NCI-H2227 (cell line): ENCODE measurements around the gene SAGE1.
"Not testable (repeated sequence)": the region's sequence is repeated elsewhere in the genome, so short reads cannot be mapped to it uniquely, and the experiment has no call there.

Experiments used
- DNase-seq: peaks from one replicate; lab custom pipeline; 2025; ENCODE audit not compliant: unreplicated experiment; lab: John Stamatoyannopoulos, UW

Gene SAGE1, protein sequence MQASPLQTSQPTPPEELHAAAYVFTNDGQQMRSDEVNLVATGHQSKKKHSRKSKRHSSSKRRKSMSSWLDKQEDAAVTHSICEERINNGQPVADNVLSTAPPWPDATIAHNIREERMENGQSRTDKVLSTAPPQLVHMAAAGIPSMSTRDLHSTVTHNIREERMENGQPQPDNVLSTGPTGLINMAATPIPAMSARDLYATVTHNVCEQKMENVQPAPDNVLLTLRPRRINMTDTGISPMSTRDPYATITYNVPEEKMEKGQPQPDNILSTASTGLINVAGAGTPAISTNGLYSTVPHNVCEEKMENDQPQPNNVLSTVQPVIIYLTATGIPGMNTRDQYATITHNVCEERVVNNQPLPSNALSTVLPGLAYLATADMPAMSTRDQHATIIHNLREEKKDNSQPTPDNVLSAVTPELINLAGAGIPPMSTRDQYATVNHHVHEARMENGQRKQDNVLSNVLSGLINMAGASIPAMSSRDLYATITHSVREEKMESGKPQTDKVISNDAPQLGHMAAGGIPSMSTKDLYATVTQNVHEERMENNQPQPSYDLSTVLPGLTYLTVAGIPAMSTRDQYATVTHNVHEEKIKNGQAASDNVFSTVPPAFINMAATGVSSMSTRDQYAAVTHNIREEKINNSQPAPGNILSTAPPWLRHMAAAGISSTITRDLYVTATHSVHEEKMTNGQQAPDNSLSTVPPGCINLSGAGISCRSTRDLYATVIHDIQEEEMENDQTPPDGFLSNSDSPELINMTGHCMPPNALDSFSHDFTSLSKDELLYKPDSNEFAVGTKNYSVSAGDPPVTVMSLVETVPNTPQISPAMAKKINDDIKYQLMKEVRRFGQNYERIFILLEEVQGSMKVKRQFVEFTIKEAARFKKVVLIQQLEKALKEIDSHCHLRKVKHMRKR

GRCh38 chrX:135893294-135893817 lies at the start of gene SAGE1, which contains the start of gene CT45A10:
TSS of gene SAGE1 (plus strand) at chrX:135893716. CDS start at chrX:135896243, 2,527 bp downstream.
TSS of gene CT45A10 (minus strand) at chrX:135893444. CDS start at chrX:135885344, 8,100 bp downstream.
- DNase-seq: no peak

GRCh38 chrX:135854438-135854837 lies 39.1 kb upstream of the SAGE1 start, which contains the start of gene CT45A8:
TSS of gene CT45A8 (minus strand) at chrX:135854538. CDS start at chrX:135850783, 3,755 bp downstream.
- not testable (repeated sequence) for DNase-seq

DNA sequence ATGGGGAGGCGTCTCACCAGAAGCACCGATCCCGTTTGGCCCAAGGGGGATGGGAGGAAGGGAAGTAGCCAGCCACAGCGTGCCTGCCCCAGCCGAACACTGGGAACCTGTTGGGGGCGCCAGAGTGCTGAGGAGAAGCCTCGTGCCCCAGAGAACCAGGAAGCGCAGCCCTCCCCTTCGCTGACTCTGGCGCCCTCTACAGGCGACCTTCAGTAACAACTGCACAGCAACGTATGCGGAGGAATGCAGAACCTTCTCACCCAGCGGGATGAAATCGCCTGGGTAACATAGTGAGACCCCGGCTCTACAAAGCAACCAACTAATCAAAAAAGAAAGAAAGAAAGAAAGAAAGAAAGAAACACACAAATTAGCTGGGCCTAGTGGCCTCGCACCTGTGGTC lies 21.8 kb upstream of the SAGE1 start, which contains the start of gene CT45A9:
TSS of gene CT45A9 (minus strand) at position 101 of the 400 bp plus-strand sequence. CDS start 3,751 bp downstream, outside the sequence.
- not testable (repeated sequence) for DNase-seq

- DNase-seq: not testable (repeated sequence)
Measured at GRCh38 chrX:135882741-135883140, 10.8 kb upstream of the SAGE1 start.

GRCh38 chrX:135888230-135888629 lies 5.3 kb upstream of the SAGE1 start:
- DNase-seq: not testable (repeated sequence)

DNA sequence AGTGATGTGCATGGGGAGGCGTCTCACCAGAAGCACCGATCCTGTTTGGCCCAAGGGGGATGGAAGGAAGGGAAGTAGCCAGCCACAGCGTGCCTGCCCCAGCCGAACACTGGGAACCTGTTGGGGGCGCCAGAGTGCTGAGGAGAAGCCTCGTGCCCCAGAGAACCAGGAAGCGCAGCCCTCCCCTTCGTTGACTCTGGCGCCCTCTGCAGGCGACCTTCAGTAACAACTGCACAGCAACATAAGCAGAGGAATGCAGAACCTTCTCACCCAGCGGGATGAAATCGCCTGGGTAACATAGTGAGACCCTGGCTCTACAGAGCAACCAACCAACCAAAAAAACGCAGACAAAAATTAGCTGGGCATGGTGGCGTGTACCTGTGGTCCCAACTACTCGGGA lies 4.5 kb upstream of the SAGE1 start:
- peak; percentile 11 for DNase-seq

- DNase-seq: no peak
Measured at GRCh38 chrX:135890087-135890585, 3.4 kb upstream of the SAGE1 start.

- DNase-seq: no peak
Measured at GRCh38 chrX:135892781-135893180, 735 bp upstream of the SAGE1 start.

- DNase-seq: no peak
Measured at GRCh38 chrX:135910251-135910650, 16.7 kb downstream of the SAGE1 start.

DNA sequence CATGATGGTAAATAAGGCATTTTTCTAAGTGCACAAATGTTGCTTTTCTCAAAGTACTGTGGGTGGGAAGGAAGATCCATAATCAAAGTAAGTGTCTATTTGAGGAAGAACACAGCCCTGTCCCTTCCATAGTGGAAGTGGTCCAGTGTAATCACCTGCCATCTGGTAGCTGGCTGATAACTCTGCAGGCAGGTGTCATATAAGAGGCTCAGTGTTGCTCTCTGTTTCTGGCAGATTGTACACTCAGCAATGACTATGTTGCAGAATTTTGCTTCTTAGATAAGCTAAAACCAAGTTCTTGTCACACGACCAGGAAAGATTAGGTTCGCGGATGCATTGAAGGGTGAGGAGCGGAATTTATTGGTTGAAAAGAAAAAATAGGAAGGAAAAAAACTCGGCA lies 20.9 kb downstream of the SAGE1 start:
- no peak for DNase-seq

GRCh38 chrX:135920516-135920915 lies 27.0 kb downstream of the SAGE1 start:
- DNase-seq: not testable (repeated sequence)

DNA sequence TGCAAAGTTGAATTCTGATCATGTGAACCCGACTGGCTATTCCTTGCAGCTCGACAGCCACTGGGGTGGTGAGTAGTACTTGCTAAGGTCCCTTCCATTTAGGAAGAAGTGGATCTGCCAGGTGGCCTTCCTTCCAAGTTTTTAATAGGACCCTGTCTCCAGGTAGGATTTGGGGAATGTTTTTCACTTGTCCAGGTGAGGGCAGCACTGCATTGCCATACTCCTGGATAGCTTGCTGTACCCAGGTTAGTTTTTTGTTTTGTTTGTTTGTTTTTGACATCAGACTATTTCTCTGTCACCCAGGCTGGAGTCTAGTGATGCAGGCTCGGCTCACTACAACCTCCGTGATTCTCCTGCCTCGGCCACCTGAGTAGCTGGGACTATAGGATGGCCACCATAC lies 29.8 kb downstream of the SAGE1 start:
- DNase-seq: no peak

- DNase-seq: no peak
Measured at GRCh38 chrX:135927897-135928296, 34.4 kb downstream of the SAGE1 start.

GRCh38 chrX:135931644-135932487 lies 38.4 kb downstream of the SAGE1 start:
- peak; percentile 53 for DNase-seq

DNA sequence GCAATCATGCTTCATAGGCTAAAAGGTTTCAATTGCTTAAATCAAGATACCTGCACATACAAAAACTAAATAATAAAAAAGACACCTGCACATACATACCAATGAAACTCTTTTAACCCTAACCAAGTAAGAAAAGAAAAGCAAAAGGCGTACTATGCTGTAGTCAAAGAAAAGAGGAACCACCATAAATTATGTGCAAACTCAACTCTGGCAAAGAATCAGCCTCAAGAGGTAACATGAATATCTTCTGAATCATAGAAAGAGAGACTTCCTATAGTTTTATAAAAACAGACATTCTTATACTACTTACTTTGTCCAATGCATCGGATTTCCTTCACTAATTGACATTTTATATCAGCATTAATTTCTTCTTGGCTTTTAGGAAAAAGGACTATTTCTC lies 51.0 kb downstream of the SAGE1 start:
- DNase-seq: no peak

- no peak for DNase-seq
Measured at GRCh38 chrX:135951291-135951690, 57.8 kb downstream of the SAGE1 start.
